Suprapubic skin (tissue), 4 donors: ENCODE measurements around the gene NOS1AP. TPM values are rescaled to one million over a fixed set of nuclear protein-coding genes. Genes with fewer than 3 reads are reported as not detected.

ENCODE experiments used
- DNase-seq, 2 donors: peaks; one replicate each; pipeline ENCODE4 v3.0.0-alpha.2; 2019; ENCODE audit warnings: low spot score in 2 of 2
- H3K27ac ChIP-seq: fragments of 200-600 bp; sonication (generic); one replicate; pipeline ENCODE4 v1.5.1; 2019
- H3K27me3 ChIP-seq: fragments of 200-600 bp; sonication (generic); one replicate; pipeline ENCODE4 v1.5.1; 2019
- H3K36me3 ChIP-seq: fragments of 200-600 bp; sonication (generic); one replicate; pipeline ENCODE4 v1.5.1; 2019
- H3K4me1 ChIP-seq: fragments of 200-600 bp; sonication (generic); one replicate; pipeline ENCODE4 v1.5.1; 2019
- H3K4me3 ChIP-seq: fragments of 200-600 bp; sonication (generic); one replicate; pipeline ENCODE4 v1.5.1; 2019; ENCODE audit warnings: mild to moderate bottlenecking
- H3K9me3 ChIP-seq: fragments of 200-600 bp; sonication (generic); one replicate; pipeline ENCODE4 v1.5.1; 2019
- EP300 ChIP-seq: sonication (generic); formaldehyde crosslinking; IDR thresholded peaks from one replicate; pipeline ENCODE4 v1.6.1; 2017; ENCODE audit warnings: antibody characterized with exemption
- POLR2A ChIP-seq, 2 donors: fragments of 450-650 bp; IDR thresholded peaks; one replicate each; pipeline ENCODE4 v1.6.1; 2017; ENCODE audit warnings: antibody characterized with exemption in 2 of 2, mild to moderate bottlenecking in 2 of 2, moderate library complexity in 2 of 2
- POLR2AphosphoS5 ChIP-seq, 3 donors: sonication (generic); formaldehyde crosslinking; IDR thresholded peaks; one replicate each; pipeline ENCODE4 v1.6.1; 2017; ENCODE audit warnings: antibody characterized with exemption in 3 of 3
- WGBS: methylation state at CpG from one replicate; pipeline ENCODE4 v1.1.5; 2018; 5-methylcytosine and 5-hydroxymethylcytosine counted together
- total RNA-seq, 4 donors: library from RNA; depleted of rRNA; stranded (reverse); fragments of >200 nt; gene quantifications; one replicate each; pipeline ENCODE4 v1.1.0, GENCODE V29; 2016
- TF ChIP-seq, protein P1 (sequence below), 2 donors: fragments of 200-600 bp in 1 of 2; fragments of 450-650 bp in 1 of 2; sonication (generic) in 1 of 2; IDR thresholded peaks; one replicate each; pipeline ENCODE4 v1.5.1; 2016 to 2019; ENCODE audit warnings: antibody characterized with exemption in 2 of 2, mild to moderate bottlenecking in 1 of 2, moderate library complexity in 1 of 2

The NOS1AP gene
- total RNA-seq, 4 donors from 2014 or later, result 1.9 to 9.5 (median 3.3) TPM

DNA sequence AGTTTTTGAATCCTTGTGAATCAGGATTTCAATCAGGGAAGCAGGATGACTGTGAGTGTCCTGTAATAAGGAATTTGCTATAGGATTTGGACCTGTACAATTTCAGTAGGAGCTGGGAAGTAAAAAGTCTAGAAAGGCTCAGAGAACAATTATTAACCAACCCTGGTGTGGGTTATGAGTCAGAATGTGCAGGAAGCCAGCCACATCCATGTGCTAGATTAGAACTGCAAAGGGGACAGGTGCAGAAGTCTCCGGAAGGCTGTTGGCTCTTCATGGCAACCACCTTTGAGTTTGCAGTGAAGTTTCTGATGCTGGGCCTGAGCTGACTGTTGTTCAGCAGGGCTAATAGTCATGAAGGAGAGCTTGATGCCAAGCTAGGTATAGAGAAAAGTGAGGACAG, 236.5 kb downstream of the NOS1AP start:
- WGBS, result 67% methylated on average over 1 of the region's 1 CpG
- Histone ChIP-seq H3K36me3 (no peaks in the 10 kb centered on the region), H3K9me3 (peaks cover 5% of the 10 kb centered on the region), H3K27ac (no peak overlapping the region), H3K4me1 (no peaks in the 10 kb centered on the region), H3K27me3 (no peaks in the 10 kb centered on the region), H3K4me3 (no peak overlapping the region)
- no peak for DNase-seq
- TF ChIP-seq, protein P1, sequence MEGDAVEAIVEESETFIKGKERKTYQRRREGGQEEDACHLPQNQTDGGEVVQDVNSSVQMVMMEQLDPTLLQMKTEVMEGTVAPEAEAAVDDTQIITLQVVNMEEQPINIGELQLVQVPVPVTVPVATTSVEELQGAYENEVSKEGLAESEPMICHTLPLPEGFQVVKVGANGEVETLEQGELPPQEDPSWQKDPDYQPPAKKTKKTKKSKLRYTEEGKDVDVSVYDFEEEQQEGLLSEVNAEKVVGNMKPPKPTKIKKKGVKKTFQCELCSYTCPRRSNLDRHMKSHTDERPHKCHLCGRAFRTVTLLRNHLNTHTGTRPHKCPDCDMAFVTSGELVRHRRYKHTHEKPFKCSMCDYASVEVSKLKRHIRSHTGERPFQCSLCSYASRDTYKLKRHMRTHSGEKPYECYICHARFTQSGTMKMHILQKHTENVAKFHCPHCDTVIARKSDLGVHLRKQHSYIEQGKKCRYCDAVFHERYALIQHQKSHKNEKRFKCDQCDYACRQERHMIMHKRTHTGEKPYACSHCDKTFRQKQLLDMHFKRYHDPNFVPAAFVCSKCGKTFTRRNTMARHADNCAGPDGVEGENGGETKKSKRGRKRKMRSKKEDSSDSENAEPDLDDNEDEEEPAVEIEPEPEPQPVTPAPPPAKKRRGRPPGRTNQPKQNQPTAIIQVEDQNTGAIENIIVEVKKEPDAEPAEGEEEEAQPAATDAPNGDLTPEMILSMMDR (IDR thresholded peaks at IDR 0.05), result no peak
- TF ChIP-seq EP300 (no peak), POLR2AphosphoS5 (IDR thresholded peaks at IDR 0.05) (no peak), POLR2A (IDR thresholded peaks at IDR 0.05) (no peak)

DNA sequence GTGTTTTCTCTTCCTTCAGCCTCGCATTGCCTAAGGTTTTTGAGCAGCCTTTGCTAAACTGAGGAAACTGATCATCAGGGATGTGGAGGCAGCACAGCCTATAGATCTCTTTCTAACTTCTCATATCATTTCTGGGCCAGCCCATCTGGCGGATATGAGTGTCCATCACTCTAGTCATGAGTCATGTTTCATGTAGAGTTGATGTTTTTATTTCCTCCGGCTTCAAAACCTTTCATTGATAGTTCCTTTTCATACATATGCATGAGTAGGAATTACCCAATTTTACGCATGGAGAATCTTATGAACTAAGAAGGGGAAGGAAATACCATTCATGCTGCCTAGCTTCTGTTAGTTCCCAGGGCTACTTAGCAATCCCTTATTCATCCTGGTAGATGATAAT, 240.8 kb downstream of the NOS1AP start:
- Histone ChIP-seq H3K36me3 (no peaks in the 10 kb centered on the region), H3K27me3 (no peaks in the 10 kb centered on the region), H3K9me3 (peaks cover 5% of the 10 kb centered on the region), H3K4me1 (no peaks in the 10 kb centered on the region), H3K27ac (no peak overlapping the region), H3K4me3 (no peak overlapping the region)
- TF ChIP-seq POLR2A (IDR thresholded peaks at IDR 0.05), result no peak
- no peak for TF ChIP-seq EP300
- no peak for TF ChIP-seq POLR2AphosphoS5 (IDR thresholded peaks at IDR 0.05)
- TF ChIP-seq, protein P1 (IDR thresholded peaks at IDR 0.05), result no peak
- DNase-seq, result no peak
- WGBS, result 82% methylated on average over 4 of the region's 4 CpGs

DNA sequence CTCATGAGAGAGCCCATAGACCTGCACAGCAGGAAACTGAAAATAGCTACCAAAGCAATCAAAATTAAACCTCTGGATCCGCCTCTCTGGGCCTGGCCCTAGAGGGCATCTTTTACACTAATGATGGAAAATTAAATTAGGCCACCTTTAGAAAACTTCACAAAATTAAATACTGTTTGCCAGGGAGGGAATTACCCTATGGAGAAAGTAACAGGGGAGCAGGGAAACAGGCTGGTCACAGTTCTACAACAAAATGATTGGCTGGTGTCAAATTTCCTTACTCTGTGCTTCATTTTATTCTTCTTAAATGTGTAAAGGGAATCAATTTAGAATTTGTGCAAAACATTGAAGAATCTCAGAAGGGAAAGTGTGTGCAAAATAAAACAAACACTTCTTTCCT, 244.7 kb downstream of the NOS1AP start:
- H3K27me3 ChIP-seq, result no peaks in the 10 kb centered on the region
- 82% methylated on average over 1 of the region's 1 CpG for WGBS
- H3K9me3 ChIP-seq, result no peaks in the 10 kb centered on the region
- H3K36me3 ChIP-seq, result no peaks in the 10 kb centered on the region
- H3K4me3 ChIP-seq, result no peak overlapping the region
- H3K4me1 ChIP-seq, result peaks cover 4% of the 10 kb centered on the region
- TF ChIP-seq POLR2AphosphoS5 (IDR thresholded peaks at IDR 0.05), result no peak
- no peak for DNase-seq
- H3K27ac ChIP-seq, result no peak overlapping the region

DNA sequence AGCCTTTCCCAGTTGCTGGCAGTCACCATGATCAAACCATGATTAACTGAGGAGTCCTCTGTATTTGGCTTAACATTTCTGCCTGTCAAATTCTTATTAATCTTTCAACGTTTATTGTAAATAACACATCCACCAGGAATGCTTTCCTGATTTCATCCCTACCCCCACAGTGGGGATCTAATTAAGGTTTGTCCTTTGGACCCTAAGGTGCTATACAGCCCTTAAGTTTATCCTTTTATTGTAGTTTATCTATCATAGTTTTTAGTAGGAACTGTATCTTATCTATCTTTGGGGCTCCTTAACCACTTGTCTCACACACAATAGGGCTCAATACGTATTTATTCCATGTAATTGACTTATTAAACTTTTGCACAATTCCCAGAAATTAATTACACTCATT, 246.2 kb downstream of the NOS1AP start:
- Histone ChIP-seq H3K4me1 (peaks cover 15% of the 10 kb centered on the region), H3K27me3 (no peaks in the 10 kb centered on the region), H3K4me3 (no peak overlapping the region), H3K9me3 (no peaks in the 10 kb centered on the region), H3K36me3 (no peaks in the 10 kb centered on the region), H3K27ac (no peak overlapping the region)
- DNase-seq, result no peak
- 80% methylated on average over 2 of the region's 2 CpGs for WGBS
- TF ChIP-seq, protein P1 (IDR thresholded peaks at IDR 0.05), result no peak
- TF ChIP-seq POLR2AphosphoS5 (IDR thresholded peaks at IDR 0.05) (no peak), POLR2A (IDR thresholded peaks at IDR 0.05) (no peak)

DNA sequence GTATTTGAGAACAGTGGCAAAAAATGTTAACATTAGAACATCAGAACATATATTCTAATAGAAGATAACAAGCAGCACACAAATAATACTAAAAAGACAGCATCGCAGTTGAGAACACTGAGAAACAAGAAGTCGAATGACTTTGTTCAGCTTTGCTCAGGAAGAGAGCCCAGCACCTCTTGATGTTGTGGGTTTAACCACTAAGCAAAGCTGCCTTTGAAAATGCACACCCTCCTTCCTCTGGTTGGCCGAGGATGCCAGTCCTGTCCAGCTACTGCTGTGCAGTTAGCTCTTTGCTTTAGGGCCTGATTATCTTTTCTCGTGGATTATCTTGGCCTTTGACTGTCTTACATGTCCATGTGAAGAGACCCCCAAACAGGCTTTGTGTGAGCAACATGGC, 246.7 kb downstream of the NOS1AP start:
- Histone ChIP-seq H3K4me1 (peaks cover 15% of the 10 kb centered on the region), H3K27me3 (no peaks in the 10 kb centered on the region), H3K4me3 (no peak overlapping the region), H3K27ac (no peak overlapping the region), H3K36me3 (no peaks in the 10 kb centered on the region), H3K9me3 (no peaks in the 10 kb centered on the region)
- WGBS, result 95% methylated on average over 4 of the region's 4 CpGs
- no peak for DNase-seq
- no peak for TF ChIP-seq POLR2AphosphoS5 (IDR thresholded peaks at IDR 0.05)
- no peak for TF ChIP-seq POLR2A (IDR thresholded peaks at IDR 0.05)
- TF ChIP-seq, protein P1 (IDR thresholded peaks at IDR 0.05), result no peak
- TF ChIP-seq EP300, result no peak

- no peaks in the 10 kb centered on the region for H3K9me3 ChIP-seq
- DNase-seq, result no peak
- no peaks in the 10 kb centered on the region for H3K27me3 ChIP-seq
- 88% methylated on average over 5 of the region's 5 CpGs for WGBS
- H3K27ac ChIP-seq, result no peak overlapping the region
- H3K4me3 ChIP-seq, result no peak overlapping the region
- TF ChIP-seq EP300 (no peak), POLR2AphosphoS5 (IDR thresholded peaks at IDR 0.05) (no peak), POLR2A (IDR thresholded peaks at IDR 0.05) (no peak)
- TF ChIP-seq, protein P1 (IDR thresholded peaks at IDR 0.05), result no peak
- no peaks in the 10 kb centered on the region for H3K36me3 ChIP-seq
- peaks cover 15% of the 10 kb centered on the region for H3K4me1 ChIP-seq
These were observed 248.1 kb downstream of the NOS1AP start for GRCh38 chr1:162317621-162318020.
